GM21515 (cell line): ENCODE data around the gene FTO.

Experiments used
- ATAC-seq: cut with Tn5 transposase; IDR thresholded peaks from one replicate; pipeline ENCODE4 v1.9.1; 2021; ENCODE audit not compliant: unreplicated experiment

FTO gene

DNA sequence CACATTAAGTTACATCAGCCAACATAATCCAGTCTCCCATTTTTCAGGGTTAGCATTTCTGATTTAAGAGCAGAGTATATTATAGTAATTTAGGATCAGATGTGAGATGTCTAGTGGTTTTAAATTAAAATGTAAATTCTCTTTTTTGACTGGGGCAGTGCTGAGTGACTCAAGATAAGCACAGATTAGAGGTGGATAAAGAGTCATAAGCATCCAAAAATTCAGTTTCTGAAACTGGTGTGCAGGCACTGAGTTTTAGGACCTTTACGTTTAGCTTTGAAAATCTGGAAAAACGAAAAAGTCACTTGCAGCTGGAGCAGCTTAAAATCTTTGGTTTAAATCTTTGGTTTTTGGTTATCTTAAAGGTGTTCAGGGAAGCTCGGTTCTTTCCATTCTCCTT lies 190.7 kb downstream of the FTO start:
- no peak for ATAC-seq

DNA sequence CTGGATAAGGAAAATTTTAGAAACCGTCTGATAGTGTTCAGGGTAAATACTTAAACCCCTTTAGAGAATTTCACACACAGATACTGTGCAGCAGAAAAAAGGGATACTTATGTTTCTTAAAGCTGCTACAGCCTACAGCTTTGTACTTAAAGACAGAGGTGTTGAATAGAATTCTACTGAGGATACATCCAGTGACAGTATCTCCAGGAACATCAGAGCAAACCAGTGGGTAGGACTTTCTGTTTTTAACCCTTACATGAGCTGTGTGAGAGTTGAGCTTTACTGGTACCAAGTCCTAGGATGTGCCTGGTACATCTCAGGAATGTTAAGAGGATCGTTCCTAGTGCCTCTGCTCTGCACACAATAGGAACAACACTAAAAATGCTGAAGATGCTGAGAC lies 191.5 kb downstream of the FTO start:
- no peak for ATAC-seq

- ATAC-seq: no peak
Observed at GRCh38 chr16:53895851-53896250, 191.9 kb downstream of the FTO start.

DNA sequence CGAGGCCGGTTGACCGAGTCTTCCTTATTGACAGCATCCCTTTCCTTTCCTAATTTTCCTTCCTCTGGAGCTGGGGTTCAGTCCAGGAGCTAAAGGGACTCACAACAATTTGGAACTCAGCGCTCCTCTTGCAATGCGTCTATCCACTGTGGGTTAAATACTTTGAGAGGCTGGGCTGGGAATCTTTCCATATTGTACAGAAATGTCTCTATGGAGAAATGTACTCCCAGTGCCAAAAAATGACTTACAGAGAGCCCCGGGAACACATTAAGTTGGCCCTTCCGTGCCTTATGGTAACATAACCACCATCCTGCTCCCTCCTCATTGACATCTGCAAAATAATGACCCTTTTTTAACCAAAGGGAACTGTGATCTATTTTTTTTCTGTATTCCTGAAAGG lies 192.8 kb downstream of the FTO start:
- no peak for ATAC-seq

GRCh38 chr16:53898993-53899392 lies 195.0 kb downstream of the FTO start:
- no peak for ATAC-seq

DNA sequence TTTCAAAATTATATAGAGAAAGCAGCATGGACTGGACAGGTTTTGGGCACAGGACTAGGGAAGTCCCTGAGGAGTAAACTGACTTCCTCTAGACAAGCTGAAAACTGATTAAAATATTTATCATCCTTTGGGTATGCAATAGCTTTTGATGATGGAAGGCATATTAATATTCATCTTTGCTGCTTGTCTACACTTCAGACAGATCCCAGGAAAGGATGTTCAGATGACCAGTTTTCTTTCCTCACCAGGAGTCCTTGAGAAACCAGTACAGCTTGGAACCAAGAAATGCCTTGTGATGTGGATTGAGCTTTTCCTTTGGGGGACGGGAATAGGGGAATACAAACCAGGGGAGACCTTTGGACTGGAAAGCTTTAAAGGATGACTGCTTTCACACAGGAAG lies 195.5 kb downstream of the FTO start:
- ATAC-seq: no peak

DNA sequence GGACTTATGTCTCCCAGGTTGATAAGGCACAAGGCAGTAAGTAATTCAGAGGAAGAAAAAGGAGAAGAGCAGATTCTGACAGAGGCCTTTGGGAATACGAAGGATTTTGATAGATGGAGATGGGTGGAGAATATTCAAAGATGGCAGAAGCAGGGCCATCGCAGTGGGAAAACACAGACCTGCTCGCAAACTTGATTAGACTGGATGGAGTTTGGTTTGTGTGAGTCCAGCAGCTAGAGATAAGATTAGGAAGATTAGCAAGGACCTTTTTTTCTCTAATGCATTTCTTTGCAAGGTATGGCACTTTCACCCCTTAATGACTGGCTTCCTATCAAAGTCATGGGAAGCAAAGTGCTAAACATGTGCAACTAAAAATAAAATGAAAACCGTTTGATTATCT lies 196.7 kb downstream of the FTO start:
- ATAC-seq: no peak

- ATAC-seq: no peak
Observed at GRCh38 chr16:53901408-53901807, 197.5 kb downstream of the FTO start.

GRCh38 chr16:53904533-53904932 lies 200.6 kb downstream of the FTO start:
- ATAC-seq: no peak

GRCh38 chr16:53905028-53905427 lies 201.1 kb downstream of the FTO start:
- no peak for ATAC-seq

GRCh38 chr16:53908731-53909130 lies 204.8 kb downstream of the FTO start:
- ATAC-seq: no peak

GRCh38 chr16:53910990-53911389 lies 207.0 kb downstream of the FTO start:
- ATAC-seq: no peak

- ATAC-seq: no peak
Observed at GRCh38 chr16:53911513-53911912, 207.6 kb downstream of the FTO start.

DNA sequence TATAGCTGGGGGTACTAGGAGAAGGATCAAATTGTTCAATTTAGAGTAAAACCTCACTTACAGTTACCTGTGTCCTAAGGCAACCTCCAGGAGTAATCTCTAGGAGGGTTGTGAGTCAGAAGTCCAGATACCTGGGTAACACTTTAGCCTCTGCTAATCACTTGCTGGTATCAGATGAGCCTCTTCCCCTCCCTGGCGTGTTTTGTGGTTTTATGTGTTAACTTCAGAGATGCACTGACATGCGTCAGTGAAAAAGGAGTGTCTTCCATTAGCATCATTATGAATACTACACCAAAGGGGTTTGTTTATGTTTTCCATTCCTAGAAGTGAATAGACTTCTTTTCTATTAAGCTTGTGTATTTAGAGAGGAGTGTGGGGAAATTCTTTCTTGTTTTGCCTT lies 208.2 kb downstream of the FTO start:
- no peak for ATAC-seq

DNA sequence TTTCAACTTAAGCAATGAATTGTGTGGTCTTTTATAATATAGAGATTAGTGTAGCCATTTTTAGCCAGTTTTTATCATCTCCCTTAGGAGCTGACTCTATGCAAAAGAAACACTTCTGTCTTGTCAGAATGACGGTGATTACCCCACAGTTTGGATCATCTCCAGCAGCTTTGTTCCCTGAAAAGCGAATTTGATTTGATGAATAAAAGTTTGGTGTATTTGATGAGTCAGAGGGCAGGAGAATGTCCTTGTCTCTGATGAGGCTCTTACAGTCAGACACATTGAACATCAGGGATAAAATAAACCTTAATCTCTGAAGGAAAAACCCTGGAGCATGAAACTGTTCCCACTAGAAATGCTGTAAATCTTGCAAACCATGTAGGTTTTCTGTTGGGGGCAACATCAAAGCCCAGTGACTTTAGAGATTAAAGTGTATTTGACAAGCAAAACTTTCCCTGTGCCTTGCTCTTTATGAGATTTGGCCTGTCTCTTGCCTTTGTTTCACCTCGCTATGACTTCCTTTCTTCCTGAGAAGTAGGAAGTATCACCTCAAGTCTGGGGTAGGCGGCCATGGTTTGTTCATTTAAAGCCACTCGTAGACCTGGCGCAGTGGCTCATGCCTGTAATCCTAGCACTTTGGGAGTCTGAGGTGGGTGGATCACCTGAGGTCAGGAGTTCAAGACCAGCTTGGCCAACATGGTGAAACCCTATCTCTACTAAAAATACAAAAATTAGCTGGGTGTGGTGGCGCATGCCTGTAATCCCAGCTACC lies 209.3 kb downstream of the FTO start:
- no peak for ATAC-seq

DNA sequence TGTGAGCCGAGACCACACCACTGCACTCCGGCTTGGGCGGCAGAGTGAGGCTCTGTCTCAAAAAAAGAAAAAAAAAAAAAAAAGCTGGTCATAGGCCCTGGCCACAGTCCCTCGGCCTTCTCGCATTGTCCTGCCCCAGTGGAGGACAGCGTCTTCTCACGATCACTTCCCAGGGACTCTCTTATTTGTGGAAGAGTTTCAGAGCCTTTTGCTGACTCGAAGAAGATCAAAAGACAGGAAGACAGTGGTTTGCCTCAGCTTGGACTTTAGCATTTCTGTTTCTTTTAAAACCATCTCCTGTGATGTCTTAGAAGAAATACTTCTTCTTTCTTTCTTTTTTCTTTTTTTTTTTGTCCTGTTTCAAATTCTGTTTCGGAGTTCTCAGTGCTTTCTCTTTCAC lies 210.0 kb downstream of the FTO start:
- ATAC-seq: no peak

DNA sequence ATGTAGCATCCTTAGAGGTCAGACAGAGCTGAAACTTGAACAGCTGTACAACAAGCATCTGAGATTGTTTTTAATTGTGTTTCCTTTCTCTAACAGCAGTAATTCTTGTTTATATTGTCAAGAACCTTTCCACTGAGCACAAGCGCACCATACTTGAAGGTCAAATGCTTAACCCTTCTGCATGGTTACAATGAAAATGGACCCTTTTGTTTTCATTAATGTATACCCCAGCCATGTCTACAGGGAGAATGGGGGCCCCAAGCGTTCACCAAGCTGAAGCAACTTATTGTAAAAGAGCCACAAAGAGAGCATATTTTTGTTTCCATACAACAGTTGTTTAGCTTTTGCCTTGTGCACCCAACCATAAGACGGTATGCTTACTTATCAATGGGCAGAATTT lies 210.8 kb downstream of the FTO start:
- no peak for ATAC-seq

GRCh38 chr16:53915452-53916160 lies 211.7 kb downstream of the FTO start:
- no peak for ATAC-seq

- ATAC-seq: no peak
Observed at GRCh38 chr16:53920988-53921387, 217.0 kb downstream of the FTO start.

GRCh38 chr16:53922067-53922806 lies 218.3 kb downstream of the FTO start:
- no peak for ATAC-seq

- ATAC-seq: no peak
Observed at GRCh38 chr16:53922807-53923571, 219.0 kb downstream of the FTO start.
